Endometrial microvascular endothelial cells (primary cell): ENCODE measurements around the gene EIF1. TPM values are rescaled to one million over a fixed set of nuclear protein-coding genes. Genes with fewer than 3 reads are reported as not detected.
"Not testable (repeated sequence)": the region's sequence is repeated elsewhere in the genome, so short reads cannot be mapped to it uniquely, and the experiment has no call there.

Experiments used
- in situ Hi-C: cut with HindIII; loops from 2 replicates; pipeline ENCODE4 v1.10.0; 2017; ENCODE audit warnings: low sequenced_read_pairs, low pct_unique_long_range_greater_than_20kb; ENCODE audit errors: inconsistent ontology term
- total RNA-seq: library from RNA; depleted of rRNA; stranded (reverse); fragments of >200 nt; gene quantifications from one replicate; pipeline ENCODE4 v1.2.3, GENCODE V29; 2015; ENCODE audit errors: inconsistent ontology term

The EIF1 gene
- total RNA-seq, 1 donor from 2014 or later: 111 TPM

DNA sequence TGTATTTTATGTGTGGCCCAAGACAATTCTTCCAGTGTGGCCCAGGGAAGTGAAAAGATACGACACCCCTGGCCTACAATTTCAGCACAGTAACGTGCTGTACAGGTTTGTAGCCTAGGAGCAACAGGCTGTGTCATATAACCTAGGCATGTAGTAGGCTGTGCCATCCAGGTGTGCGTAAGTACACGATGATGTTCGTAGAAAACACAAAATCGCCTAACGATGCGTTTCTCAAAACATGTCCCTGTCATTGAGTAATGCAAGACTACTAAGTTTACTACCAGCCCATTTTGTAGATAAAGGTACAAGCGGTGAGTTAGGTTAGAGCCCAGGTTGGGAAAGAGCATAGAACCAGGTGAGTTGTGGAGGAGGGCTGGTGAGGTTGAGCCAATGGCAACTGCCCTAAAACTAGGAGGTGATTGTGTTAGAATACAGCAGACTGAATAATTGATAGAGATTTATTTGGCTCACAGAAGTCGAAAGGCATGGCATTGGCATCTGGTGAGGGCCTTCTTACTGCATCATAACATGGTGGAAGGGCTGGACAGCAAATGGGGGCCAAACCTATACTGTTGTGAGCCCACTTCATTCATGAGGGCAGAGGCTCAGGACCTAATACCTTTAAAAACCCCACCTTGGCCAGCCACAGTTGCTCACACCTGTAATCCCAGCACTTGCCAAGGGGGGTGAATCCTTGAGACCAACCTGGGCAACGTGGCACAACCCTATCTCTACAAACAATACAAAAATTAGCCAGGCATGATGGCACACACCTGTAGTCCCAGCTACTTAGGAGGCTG, 4.2 kb downstream of the EIF1 start:
- in situ Hi-C loops: no loop called here

DNA sequence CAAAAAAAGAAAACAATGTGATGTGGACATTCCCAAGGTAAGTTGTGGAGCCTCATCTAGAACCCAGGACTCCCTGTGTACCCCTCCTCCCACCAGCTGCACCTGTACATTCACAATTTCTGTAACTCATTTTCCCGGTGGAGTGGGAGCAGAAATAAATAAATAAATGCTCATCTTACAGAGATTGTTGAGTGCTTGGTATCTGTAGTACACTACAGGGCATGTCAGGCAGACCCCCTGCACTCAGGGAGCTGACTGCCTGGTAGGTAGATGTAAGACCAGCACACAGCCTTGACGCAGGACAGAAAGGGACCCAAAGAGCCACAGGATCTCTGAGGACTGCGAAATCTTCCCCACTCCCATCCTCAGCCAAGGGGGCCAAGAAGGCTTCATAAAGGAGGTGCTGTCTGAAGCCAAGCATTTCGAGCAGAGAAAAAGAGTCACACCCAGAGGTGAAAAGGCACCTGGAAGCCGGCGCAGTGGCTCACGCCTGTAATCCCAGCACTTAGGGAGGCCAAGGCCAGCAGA, 6.5 kb downstream of the EIF1 start:
- in situ Hi-C loops: no loop called here

DNA sequence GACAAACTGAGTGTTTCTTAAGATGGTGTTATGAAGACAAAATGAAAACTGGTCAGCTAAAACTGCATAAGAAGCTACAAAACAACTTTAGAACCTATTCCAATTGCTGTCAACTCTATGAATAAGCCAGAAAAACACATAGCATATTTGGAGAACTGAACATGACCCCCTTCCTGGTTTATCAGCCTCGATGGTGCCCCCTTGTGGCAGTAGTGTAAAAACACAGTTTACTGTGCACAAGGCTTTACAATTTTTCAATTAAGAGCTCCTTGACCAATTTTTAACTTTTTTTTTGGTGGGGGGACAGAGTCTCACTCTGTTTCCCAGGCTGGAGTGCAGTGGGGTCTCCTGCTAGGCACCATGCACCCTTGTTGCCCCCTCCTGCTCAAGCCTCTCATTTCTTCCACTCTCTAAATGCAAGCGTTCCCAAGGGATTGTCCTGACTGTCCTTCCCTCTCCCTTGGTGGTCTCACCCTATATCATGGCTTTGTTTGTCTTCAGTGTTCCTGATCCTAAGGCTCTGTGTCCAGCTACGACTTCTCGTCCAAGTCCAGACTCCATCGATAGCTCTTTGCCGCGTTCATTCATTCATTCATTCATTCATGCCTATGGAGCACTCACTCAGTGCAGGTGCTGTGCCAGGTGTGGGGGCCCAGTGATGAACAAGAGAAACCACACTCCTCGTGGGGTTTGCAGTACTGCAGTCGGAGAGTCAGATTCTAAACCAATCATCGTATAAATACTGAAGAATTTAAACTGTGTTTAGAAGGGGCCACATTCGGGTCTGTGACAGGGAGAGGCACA, 7.5 kb downstream of the EIF1 start:
- in situ Hi-C loops: no loop called here

DNA sequence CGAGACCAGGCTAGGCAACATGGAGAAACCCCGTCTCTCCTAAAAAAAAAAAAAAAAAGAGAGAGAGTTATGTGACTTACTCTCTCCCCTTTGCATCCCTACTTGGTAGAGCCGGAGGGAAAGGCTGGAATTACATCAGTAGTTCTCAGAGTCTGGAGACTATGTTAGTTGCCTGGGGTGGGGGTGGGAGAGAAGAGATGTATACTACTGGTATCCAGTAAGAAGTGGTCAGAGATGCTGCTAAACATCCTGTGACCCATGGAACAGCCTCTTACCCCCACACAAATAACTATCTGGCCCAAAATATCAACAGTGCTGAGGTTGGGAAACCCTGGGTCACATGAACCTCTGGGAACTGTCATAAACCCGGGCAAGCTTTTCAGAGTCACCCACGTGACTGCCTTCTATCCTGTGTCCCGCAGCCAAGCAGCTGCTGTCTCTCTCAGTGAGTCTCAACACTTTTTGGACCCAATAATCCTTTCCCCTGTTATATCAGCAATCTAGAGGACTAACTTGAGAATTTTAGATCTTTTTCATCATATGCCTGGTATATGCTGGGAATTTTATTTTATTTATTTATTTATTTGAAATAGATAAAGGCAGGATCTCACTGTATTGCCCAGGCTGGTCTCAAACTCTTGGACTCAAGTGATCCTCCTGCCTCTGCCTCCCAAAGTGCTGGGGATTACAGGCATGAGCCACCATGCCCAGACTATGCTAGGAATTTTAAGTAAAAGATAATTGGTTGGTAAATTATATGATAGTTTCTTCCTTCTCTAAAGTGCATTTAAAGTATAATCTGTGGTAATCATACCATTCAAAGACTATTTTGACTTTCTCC, 8.7 kb downstream of the EIF1 start:
- in situ Hi-C loops: no loop called here

DNA sequence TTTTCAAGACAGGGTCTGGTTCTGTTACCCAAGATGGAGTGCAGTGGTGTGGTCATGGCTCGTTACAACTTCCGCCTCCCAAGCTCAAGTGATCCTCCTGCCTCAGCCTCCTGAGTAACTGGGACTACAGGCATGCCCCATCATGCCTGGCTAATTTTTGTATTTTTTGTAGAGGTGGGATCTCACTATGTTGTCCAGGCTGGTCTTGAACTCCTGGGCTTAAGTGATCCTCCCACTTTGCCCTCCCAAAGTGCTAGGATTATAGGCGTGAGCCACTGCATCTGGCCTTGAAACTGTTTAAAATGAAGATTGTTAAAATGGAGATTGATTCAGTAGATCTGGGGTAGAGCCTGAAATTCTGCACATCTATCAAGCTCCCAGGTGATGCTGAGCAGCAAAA, 12.2 kb downstream of the EIF1 start:
- in situ Hi-C loops: not testable (repeated sequence)

DNA sequence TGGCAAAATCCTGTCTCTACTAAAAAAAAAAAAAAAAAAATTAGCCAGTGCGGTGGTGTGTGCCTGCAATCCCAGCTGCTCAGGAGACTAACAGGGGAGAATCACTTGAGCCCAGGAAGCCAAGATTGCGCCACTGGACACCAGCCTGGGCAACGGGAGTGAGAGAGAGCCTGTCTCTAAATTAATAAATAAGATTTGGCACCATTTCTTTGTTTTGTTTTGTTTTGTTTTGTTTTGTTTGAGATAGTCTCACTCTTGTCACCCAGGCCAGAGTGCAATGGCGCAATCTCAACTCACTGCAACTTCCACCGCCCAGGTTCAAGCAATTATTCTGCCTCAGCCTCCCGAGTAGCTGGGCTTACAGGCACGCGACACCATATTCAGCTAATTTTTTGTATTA, 14.0 kb downstream of the EIF1 start:
- in situ Hi-C loops: no loop called here

DNA sequence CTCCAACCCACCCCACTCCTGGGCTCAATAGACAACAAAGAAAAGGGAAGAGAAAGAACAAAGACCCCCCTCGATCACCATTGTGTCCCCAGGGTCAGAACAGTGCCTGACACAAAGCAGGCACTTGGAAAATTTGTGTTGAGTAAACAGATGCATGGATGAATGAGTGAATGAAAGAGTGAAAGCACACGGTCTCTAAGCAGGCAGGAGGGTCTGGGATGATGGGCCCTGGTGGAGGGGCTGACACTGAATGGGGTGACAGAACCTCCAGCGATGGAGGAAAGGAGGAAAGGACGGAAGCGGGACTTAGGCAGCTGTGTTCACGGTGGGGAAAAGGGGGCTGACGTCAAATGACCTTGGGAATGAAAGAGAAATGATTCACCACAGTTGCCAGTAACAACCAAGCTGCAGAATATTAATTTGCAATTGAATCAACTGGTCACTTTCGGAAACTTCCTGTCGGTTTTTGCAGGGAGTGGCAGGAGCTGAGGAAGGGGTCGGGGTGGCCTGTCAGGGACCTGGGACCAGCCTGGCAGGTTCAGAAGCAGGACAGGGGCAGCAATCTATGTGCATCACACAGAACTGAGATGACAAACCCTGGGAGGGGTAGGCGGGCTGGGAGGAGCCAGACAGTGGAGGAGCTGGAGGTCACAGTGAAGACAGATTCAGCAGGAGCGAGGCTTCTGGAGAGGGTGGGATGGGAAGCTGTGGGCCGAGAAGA, 16.7 kb downstream of the EIF1 start:
- in situ Hi-C loops: no loop called here

DNA sequence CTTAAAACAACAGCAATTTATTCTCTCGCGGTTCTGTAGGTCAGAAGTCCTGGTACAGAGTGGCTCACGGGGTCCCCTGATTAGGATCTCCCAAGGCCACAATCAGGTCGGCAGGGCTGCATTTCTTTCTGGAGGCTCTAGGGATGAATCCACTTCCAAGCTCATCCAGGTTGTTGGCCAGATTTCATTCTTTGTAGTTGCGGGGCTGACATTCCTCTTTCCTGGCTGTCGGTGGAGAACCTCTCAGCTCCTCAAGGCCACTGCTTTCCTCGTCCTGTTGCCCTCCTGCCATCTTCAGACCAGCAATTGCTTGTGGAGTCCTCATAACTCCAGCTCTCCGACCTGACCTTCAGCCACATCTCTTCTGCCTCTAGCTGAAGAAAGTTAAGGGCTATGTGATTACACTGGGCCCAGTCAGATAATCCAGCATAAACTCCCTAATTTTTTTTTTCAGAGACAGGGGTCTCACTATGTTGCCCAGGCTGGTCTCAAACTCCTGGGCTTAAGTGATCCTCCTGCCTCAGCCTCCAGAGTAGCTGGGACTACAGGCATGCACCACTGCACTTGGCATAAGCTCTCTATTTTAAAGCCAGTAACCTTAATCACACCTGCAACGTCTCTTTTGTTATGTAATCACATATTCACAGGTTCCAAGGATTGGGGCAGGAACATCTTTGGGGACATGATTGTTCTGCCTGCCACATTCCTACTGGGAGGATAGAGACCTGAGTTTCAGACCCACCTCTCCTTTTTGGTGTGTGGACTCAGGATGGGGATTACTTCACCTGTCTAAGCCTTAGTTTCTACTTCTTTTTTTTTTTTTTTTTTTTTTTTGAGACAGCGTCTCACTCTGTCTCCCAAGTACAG, 19.4 kb downstream of the EIF1 start:
- in situ Hi-C loops: no loop called here

DNA sequence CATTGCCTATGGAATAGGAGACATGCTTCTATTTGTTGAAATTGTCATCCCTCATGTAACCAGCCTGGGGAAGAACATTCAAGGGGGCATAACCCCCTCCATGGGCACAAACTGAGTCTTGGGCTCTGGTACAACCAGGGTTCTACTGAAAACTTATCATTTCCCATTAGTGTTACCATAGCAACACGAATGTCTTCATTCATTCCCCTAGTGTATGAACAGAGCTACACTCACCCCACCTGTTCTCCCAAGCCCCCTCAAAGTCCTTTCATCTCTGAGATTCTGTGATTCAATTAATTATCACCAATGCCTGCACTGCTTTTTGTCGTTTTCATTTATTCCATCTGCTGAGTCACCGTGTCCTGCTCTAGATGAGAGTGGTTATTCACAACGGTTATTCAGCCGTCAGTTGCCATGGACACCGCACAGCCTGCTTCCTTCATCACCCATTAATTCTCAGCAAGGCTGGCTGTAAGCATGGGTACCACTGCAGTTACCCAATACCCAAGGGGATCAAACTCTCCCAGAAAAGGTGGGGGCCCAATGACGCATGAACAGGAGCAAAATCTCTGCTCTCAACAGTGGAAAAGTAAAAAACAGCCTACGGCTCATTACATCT, 21.9 kb downstream of the EIF1 start:
- in situ Hi-C loops: no loop called here

DNA sequence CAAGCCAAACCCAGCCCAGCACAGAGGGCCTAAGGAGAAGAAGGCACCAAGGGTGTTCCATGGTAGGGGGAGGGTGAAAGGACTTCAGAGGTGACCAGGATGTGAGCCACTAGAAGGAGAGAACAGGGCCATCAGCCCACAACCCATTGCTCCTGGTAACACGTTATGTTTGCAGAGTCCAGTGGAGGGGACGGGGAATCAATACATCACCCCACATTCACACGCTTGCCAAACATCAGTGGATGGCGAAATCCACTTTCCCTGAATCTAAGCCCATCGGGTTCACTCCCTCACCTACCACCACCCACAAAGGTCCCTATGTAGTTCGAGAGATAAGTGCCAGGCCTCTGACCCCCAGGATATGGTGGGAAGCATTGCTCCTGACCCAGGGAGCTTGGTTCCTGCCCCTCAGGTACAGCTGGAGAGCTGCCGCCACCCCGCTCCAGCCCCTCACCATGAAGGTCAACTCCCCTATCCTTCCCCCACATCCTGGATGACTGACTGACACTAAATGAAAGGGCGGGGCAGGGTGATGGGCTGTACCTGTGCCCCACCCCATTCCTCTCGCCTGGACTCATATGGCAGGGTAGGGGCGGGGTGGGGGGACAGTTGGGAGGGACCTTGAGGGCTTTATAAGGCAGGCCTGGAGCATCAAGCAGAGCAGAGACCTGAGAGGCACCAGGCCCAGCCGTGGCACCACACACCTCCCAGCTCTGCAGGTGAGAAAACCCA, 23.1 kb downstream of the EIF1 start, which contains the start of gene GAST:
Gene GAST, plus strand, starts transcription at position 663 of the 732 bp plus-strand sequence. CDS start 3,106 bp downstream, outside the sequence.
- in situ Hi-C loops: no loop called here

DNA sequence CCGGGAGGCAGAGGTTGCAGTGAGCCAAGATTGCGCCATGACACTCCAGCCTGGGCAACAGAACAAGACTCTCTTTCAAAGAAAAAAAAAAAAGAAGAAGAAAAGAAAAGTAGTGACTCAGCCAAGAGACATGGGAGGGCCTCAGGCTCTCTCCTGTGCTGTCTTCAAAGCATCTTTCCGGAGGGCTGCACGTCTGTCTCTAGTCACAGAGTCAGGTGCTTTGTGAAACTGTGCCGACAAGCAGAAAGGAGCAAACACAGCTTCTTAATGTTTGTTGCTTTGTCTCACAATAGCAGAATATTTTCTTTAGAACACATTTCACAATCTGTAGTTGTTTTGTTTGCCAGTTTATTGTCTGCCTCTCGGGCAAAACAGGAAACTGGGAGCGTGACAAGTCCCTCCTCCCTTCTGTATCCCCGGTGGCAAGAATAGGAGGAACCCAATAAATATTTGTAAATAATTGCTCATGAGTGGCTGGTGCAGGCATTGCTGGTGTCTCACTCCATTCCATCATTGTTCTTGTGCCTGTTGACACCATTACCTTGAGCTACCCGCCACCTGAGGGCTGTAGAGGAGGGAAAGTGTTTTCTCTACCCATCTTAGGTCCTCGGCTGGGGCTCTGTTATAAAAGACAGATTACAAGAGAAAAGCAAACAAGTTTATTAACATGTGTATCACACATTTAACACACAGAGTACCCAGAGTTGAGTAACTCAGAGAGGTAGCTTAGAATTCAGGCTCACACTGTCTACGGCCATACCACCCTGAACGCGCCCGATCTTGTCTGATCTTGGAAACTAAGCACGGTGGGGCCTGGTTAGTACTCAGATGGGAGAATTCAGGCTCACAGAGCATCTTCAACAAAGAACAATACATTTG, 29.0 kb downstream of the EIF1 start:
- in situ Hi-C loops: no loop called here

DNA sequence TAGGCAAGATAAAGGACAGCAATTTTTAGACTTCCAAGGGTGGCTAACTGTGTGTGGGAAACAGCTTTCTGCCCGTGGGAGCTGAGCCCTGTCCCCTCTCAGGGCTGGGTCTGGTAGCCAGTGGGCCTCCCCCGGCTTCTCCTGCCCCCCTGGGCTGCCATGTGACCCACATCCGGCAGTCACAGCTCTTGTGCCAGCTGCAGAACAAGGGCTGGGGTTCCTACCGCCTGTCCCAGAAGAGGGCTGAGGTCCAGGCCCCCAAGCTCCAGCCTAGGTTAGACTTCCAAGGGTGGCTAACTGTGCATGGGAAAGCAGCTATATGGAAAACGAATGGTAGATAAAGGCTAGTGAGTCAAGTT, 29.6 kb downstream of the EIF1 start:
- in situ Hi-C loops: no loop called here

DNA sequence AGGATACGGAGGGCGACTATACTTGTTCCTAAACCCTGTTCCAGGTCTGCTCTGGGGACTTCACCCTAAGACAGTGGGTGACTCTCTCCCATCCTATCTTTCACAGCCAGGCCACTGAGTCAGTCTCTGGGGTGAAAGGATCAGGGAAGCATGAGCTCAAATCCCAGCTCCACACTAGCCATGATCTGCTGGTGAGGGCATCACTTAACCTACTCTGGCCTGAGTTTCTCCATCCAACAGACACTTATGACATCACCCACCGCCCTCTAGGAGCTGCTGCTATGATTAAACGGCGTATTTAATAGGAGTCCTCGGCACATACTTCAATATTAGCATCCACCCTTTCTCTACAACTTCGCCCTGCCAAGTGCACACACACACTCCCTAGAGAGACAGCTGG, 33.5 kb downstream of the EIF1 start:
- in situ Hi-C loops: loop anchor here (10.0 kb wide), 1 partner anchor 83 kb away; no protein-coding TSS in a partner anchor

DNA sequence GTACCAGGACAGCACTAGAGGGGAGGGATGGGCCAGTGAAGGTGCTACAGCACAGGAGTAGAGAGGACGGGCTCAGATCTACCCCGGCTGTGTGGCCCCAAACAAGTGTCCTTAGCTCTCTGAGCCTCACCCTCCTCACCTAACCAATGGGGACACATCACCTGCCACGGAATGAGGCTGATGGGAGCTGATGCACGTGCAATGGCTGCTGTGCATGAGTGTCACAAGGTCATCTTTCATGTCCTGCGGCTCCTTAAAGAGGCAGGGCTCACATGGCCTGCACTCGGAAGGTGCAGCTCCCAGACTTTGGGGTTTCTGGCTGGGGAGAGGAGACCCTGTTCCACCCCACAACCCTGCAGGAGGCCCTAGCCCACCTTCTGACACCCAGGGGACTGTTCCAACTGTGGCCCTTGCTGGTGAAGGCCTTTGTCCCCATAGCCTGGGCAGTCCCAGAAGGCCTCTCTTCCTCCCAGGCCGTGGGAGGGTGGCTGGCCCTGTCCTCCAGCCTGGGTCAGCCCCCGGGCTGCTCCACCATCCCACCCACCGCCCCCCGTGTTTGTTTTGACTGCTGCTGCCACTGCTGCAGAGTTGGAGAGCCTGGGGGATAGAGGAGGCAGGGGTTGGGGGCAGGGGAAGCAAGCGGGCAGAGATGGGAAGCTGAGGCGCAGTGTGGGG, 35.3 kb downstream of the EIF1 start:
- in situ Hi-C loops: loop anchor here (10.0 kb wide), 1 partner anchor 81 kb away; no protein-coding TSS in a partner anchor

DNA sequence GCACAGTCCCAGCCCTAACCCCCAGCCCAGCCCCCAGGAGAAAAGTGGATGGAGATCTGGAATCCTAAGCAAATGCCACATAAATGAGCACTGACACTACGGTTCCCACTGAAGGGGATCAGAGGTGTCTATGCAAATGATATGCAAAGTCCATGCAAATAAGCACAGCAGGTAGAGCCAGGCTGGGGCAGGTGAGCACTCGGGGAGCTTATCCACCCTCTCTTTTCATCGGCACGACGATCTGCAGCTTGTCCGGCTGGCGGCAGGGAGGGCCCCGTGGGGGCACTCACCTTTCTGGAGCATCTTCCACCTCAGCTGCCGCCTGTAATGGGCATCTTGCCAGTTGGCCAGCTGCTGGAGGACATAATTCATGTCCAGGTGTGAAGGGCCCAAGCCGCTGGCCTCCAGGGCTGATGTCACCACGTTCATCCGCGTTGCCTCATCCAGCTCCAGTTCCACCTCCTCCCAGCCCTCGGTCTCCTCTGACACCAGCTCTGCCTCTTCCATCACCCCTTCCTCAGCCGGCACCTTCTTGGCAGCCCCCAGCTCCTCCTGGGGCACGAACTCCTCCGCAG, 35.9 kb downstream of the EIF1 start:
- in situ Hi-C loops: loop anchor here (10.0 kb wide), 1 partner anchor 80 kb away; no protein-coding TSS in a partner anchor
